SK-N-SH treated with all-trans-retinoic acid at 6 μM for 48 hours (cell line): ENCODE measurements around the gene CRACR2B.

ENCODE experiments used
- ATAC-seq: fragments of 200-7000 bp; cut with Tn5 transposase; 3 replicates; pipeline ENCODE4 v1.9.1; 2020; ENCODE audit warnings: mild to moderate bottlenecking, moderate library complexity
- ARNTL ChIP-seq: fragments of 450-650 bp; formaldehyde crosslinking; IDR thresholded peaks from 2 replicates; pipeline ENCODE4 v1.5.0; 2020; ENCODE audit warnings: low read depth, mild to moderate bottlenecking, moderate library complexity, borderline replicate concordance
- BACH2 ChIP-seq: fragments of 250-450 bp; sonication (Bioruptor Pico); IDR thresholded peaks from 2 replicates; pipeline ENCODE4 v1.9.0; 2021; ENCODE audit warnings: mild to moderate bottlenecking, borderline replicate concordance
- CREB5 ChIP-seq: fragments of 250-450 bp; sonication (Bioruptor Pico); IDR thresholded peaks from 2 replicates; pipeline ENCODE4 v1.5.1; 2020; ENCODE audit warnings: low read depth, mild to moderate bottlenecking, moderate library complexity
- CSDC2 ChIP-seq: fragments of 250-450 bp; sonication (Bioruptor Pico); IDR thresholded peaks from 2 replicates; pipeline ENCODE4 v1.5.0; 2020; ENCODE audit warnings: mild to moderate bottlenecking, moderate library complexity
- ESRRG ChIP-seq: fragments of 250-450 bp; sonication (Bioruptor Pico); IDR thresholded peaks from 2 replicates; pipeline ENCODE4 v1.6.1; 2021; ENCODE audit warnings: mild to moderate bottlenecking
- ISL1 ChIP-seq: fragments of 250-450 bp; sonication (Bioruptor Pico); IDR thresholded peaks from 2 replicates; pipeline ENCODE4 v2.1.2; 2022; ENCODE audit warnings: mild to moderate bottlenecking, moderate library complexity
- OSR1 ChIP-seq: fragments of 250-450 bp; sonication (Bioruptor Pico); IDR thresholded peaks from 2 replicates; pipeline ENCODE4 v1.8.0; 2022; ENCODE audit warnings: moderate library complexity, mild to moderate bottlenecking, inconsistent platforms
- POU6F1 ChIP-seq: fragments of 250-450 bp; sonication (Bioruptor Pico); IDR thresholded peaks from 2 replicates; pipeline ENCODE4 v1.8.0; 2021; ENCODE audit warnings: low read depth, mild to moderate bottlenecking, moderate library complexity, borderline replicate concordance
- PPARA ChIP-seq: fragments of 250-450 bp; sonication (Bioruptor Pico); IDR thresholded peaks from 2 replicates; pipeline ENCODE4 v1.5.0; 2020; ENCODE audit warnings: mild to moderate bottlenecking, borderline replicate concordance
- SNAI2 ChIP-seq: fragments of 250-450 bp; sonication (Bioruptor Pico); IDR thresholded peaks from 2 replicates; pipeline ENCODE4 v1.5.0; 2020; ENCODE audit warnings: mild to moderate bottlenecking, moderate library complexity
- TCF4 ChIP-seq: fragments of 250-450 bp; sonication (Bioruptor Pico); IDR thresholded peaks from 2 replicates; pipeline ENCODE4 v1.8.0; 2021; ENCODE audit warnings: mild to moderate bottlenecking, moderate library complexity, borderline replicate concordance
- TOX ChIP-seq: fragments of 250-450 bp; sonication (Bioruptor Pico); IDR thresholded peaks from 2 replicates; pipeline ENCODE4 v1.8.0; 2021; ENCODE audit warnings: mild to moderate bottlenecking, moderate library complexity, borderline replicate concordance
- ZC3H10 ChIP-seq: fragments of 250-450 bp; sonication (Bioruptor Pico); IDR thresholded peaks from 2 replicates; pipeline ENCODE4 v1.5.1; 2021; ENCODE audit warnings: mild to moderate bottlenecking, moderate library complexity
- ZFP3 ChIP-seq: fragments of 250-450 bp; sonication (Bioruptor Pico); IDR thresholded peaks from 2 replicates; pipeline ENCODE4 v1.5.0; 2020; ENCODE audit warnings: mild to moderate bottlenecking, moderate library complexity
- ZFP30 ChIP-seq: fragments of 450-650 bp; formaldehyde crosslinking; IDR thresholded peaks from 2 replicates; pipeline ENCODE4 v1.5.0; 2022; ENCODE audit warnings: mild to moderate bottlenecking, moderate library complexity
- ZNF565 ChIP-seq: fragments of 450-650 bp; formaldehyde crosslinking; conservative IDR thresholded peaks from 2 replicates; pipeline ENCODE4 v1.5.0; 2020; ENCODE audit warnings: low read depth, mild to moderate bottlenecking, moderate library complexity
- ZNF70 ChIP-seq: fragments of 450-650 bp; formaldehyde crosslinking; IDR thresholded peaks from 2 replicates; pipeline ENCODE4 v1.5.0; 2020; ENCODE audit warnings: mild to moderate bottlenecking, moderate library complexity
- ZNF8 ChIP-seq: fragments of 450-650 bp; formaldehyde crosslinking; IDR thresholded peaks from 2 replicates; pipeline ENCODE4 v1.5.0; 2020; ENCODE audit warnings: mild to moderate bottlenecking, moderate library complexity
- TF ChIP-seq, protein P1 (sequence below): fragments of 250-450 bp; sonication (Bioruptor Pico); IDR thresholded peaks from 2 replicates; pipeline ENCODE4 v1.5.0; 2020; ENCODE audit warnings: mild to moderate bottlenecking, moderate library complexity
- TF ChIP-seq, protein P2 (sequence below): fragments of 250-450 bp; sonication (Bioruptor Pico); IDR thresholded peaks from 2 replicates; pipeline ENCODE4 v1.8.0; 2020; ENCODE audit warnings: mild to moderate bottlenecking, moderate library complexity, borderline replicate concordance

Gene CRACR2B

GRCh38 chr11:791658-792534 lies 35.8 kb upstream of the CRACR2B start:
- TF ChIP-seq ZNF8 (CRISPR knock-in tag) (no peak), ZFP3 (CRISPR knock-in tag) (no peak), BACH2 (CRISPR knock-in tag) (no peak), ARNTL (CRISPR knock-in tag) (no peak), CREB5 (CRISPR knock-in tag) (no peak), ESRRG (CRISPR knock-in tag) (no peak), ZNF70 (no peak)
- ATAC-seq: no peak

GRCh38 chr11:792535-792821 lies 35.2 kb upstream of the CRACR2B start:
- TF ChIP-seq ISL1 (no peak), ZNF8 (CRISPR knock-in tag) (no peak)
- ATAC-seq: no peak

DNA sequence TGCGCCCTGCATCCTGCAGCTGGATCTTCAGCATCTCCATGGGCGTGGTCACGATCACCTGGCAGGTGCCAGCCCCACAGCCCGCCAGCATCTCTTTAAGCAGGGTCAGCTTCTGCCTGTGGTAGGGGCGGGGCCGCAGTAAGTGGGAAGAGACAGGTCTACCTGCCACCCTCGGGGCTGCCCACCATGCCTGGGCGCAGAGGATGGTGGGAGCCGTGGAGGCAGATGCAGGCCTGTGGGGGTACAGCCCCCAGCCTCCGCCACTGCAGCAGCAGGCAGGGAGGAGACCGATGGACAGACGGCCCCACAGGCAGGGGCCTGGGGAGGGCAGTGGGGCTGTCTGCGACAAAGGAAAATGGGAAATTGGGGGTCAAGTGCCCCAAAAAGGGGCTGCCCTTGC lies 34.8 kb upstream of the CRACR2B start:
- TF ChIP-seq ZFP3 (CRISPR knock-in tag) (no peak), ZNF70 (no peak), ZFP30 (CRISPR knock-in tag) (no peak), ZC3H10 (no peak), ZNF8 (CRISPR knock-in tag) (no peak)
- no peak for ATAC-seq

- ATAC-seq: no peak
- TF ChIP-seq CREB5 (CRISPR knock-in tag): no peak
- TF ChIP-seq, all 23 proteins: peak for 0
These were observed 34.2 kb upstream of the CRACR2B start for GRCh38 chr11:793556-793955.

DNA sequence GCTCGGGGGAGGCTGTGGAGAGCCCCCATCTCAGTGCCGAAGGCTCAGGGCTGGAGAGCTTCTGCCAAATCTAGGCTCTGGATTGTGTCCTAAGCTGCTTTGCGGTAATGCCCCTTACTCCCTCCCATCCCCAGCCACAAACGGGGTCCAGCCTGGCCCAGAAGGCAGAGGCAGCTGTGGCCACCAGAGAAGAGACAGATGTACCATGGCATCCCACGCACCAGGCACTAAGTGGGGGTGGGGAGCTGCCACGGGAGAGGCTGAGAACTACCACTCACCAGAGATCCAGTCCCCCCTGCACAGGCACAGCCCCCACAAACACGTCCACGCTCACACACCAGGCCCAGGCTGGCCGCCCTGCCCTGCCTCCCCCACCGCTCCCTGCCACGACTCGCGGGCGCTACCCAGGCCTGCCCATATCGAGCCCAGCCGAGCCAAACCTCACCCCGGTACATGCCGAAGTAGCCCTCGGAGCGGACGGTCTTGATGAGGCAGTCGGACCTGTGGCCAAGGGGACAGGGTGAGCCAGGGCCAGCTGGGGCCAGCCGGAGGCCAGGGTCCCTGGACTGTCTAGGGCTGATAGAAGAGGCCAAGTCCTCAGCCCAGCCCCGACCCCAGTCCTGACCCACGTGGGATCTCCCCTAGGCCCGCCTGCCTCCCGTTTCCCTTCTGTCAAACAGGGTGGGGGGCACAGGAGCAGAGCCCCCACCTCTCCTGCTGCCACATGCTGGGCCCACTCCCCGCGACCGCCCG lies 33.5 kb upstream of the CRACR2B start:
- no peak for ATAC-seq
- TF ChIP-seq ZFP3 (CRISPR knock-in tag) (no peak), ZNF70 (no peak), TCF4 (CRISPR knock-in tag) (no peak), ISL1 (no peak), ARNTL (CRISPR knock-in tag) (no peak), ZNF8 (CRISPR knock-in tag) (no peak), POU6F1 (CRISPR knock-in tag) (no peak), ESRRG (CRISPR knock-in tag) (no peak), OSR1 (CRISPR knock-in tag) (no peak), TOX (CRISPR knock-in tag) (no peak), BACH2 (CRISPR knock-in tag) (no peak), ZFP30 (CRISPR knock-in tag) (no peak), ZNF565 (CRISPR knock-in tag) (no peak), PPARA (no peak), ZC3H10 (no peak), CSDC2 (CRISPR knock-in tag) (no peak), SNAI2 (CRISPR knock-in tag) (no peak)
- TF ChIP-seq, protein P1, sequence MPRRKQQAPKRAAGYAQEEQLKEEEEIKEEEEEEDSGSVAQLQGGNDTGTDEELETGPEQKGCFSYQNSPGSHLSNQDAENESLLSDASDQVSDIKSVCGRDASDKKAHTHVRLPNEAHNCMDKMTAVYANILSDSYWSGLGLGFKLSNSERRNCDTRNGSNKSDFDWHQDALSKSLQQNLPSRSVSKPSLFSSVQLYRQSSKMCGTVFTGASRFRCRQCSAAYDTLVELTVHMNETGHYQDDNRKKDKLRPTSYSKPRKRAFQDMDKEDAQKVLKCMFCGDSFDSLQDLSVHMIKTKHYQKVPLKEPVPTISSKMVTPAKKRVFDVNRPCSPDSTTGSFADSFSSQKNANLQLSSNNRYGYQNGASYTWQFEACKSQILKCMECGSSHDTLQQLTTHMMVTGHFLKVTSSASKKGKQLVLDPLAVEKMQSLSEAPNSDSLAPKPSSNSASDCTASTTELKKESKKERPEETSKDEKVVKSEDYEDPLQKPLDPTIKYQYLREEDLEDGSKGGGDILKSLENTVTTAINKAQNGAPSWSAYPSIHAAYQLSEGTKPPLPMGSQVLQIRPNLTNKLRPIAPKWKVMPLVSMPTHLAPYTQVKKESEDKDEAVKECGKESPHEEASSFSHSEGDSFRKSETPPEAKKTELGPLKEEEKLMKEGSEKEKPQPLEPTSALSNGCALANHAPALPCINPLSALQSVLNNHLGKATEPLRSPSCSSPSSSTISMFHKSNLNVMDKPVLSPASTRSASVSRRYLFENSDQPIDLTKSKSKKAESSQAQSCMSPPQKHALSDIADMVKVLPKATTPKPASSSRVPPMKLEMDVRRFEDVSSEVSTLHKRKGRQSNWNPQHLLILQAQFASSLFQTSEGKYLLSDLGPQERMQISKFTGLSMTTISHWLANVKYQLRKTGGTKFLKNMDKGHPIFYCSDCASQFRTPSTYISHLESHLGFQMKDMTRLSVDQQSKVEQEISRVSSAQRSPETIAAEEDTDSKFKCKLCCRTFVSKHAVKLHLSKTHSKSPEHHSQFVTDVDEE (CRISPR knock-in tag): no peak
- TF ChIP-seq, protein P2, sequence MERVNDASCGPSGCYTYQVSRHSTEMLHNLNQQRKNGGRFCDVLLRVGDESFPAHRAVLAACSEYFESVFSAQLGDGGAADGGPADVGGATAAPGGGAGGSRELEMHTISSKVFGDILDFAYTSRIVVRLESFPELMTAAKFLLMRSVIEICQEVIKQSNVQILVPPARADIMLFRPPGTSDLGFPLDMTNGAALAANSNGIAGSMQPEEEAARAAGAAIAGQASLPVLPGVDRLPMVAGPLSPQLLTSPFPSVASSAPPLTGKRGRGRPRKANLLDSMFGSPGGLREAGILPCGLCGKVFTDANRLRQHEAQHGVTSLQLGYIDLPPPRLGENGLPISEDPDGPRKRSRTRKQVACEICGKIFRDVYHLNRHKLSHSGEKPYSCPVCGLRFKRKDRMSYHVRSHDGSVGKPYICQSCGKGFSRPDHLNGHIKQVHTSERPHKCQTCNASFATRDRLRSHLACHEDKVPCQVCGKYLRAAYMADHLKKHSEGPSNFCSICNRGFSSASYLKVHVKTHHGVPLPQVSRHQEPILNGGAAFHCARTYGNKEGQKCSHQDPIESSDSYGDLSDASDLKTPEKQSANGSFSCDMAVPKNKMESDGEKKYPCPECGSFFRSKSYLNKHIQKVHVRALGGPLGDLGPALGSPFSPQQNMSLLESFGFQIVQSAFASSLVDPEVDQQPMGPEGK (CRISPR knock-in tag): no peak
